ENCODE measurements around the gene TRPT1.

GRCh38 chr11:64219755-64220154 is 6.2 kb downstream of the TRPT1 start:
- TF ChIP-seq CTCF (IDR thresholded peaks at IDR 0.05), result no peak
- TF ChIP-seq POLR2A (IDR thresholded peaks at IDR 0.05), result no peak
